HepG2 (cell line): ENCODE results near the gene COMMD10. TPM values are rescaled to one million over a fixed set of nuclear protein-coding genes. Genes with fewer than 3 reads are reported as not detected.

Experiments
- ATAD3A ChIP-seq: sonication (generic); formaldehyde crosslinking; IDR thresholded peaks from 2 replicates; pipeline ENCODE4 v1.4.0; 2020; ENCODE audit warnings: missing genetic modification reagents
- CEBPB ChIP-seq: IDR thresholded peaks from 2 replicates; pipeline ENCODE4 v1.6.1; 2011; ENCODE audit warnings: low read depth, low read length, improper control_type of control experiment, borderline replicate concordance
- JUND ChIP-seq: sonication (generic); formaldehyde crosslinking; IDR thresholded peaks from 2 replicates; pipeline ENCODE4 v1.8.0; 2022; ENCODE audit warnings: mild to moderate bottlenecking, missing genetic modification reagents
- MBD4 ChIP-seq: IDR thresholded peaks from 2 replicates; pipeline ENCODE4 v1.6.1; 2012; ENCODE audit warnings: low read length, inconsistent platforms, borderline replicate concordance
- NFRKB ChIP-seq: fragments of 450-650 bp; IDR thresholded peaks from 2 replicates; pipeline ENCODE4 v1.6.1; 2017
- STAG1 ChIP-seq: sonication (generic); formaldehyde crosslinking; IDR thresholded peaks from 2 replicates; pipeline ENCODE4 v1.4.0; 2020; ENCODE audit warnings: missing genetic modification reagents
- XBP1 ChIP-seq: sonication (generic); formaldehyde crosslinking; IDR thresholded peaks from 2 replicates; pipeline ENCODE4 v1.5.0; 2020; ENCODE audit warnings: missing genetic modification reagents
- ZNF10 ChIP-seq: sonication (generic); formaldehyde crosslinking; IDR thresholded peaks from 2 replicates; pipeline ENCODE4 v1.4.0; 2020; ENCODE audit warnings: mild to moderate bottlenecking, low read depth, missing genetic modification reagents, borderline replicate concordance
- ZNF446 ChIP-seq: sonication (generic); formaldehyde crosslinking; IDR thresholded peaks from 2 replicates; pipeline ENCODE4 v1.5.0; 2020; ENCODE audit warnings: mild to moderate bottlenecking, missing genetic modification reagents
- polyA plus RNA-seq, 8 experiments: library from polyadenylated mRNA; depleted of rRNA in 3 of 8; stranded (reverse) in 7 of 8; unstranded in 1 of 8; fragments of >200 nt; fragmentation: Illumina TruSeq in 4 of 8; extraction: Trizol in 4 of 8; gene quantifications; 2 replicates each; pipeline versions ENCODE4 v1.2.1 to v1.2.3, GENCODE V29; 2011 to 2016; ENCODE audit warnings: low read depth in 4 of 8, missing spikeins in 1 of 8, mixed read lengths in 1 of 8; ENCODE audit not compliant: insufficient read depth in 1 of 8
- total RNA-seq, 5 experiments: library from RNA; depleted of rRNA; stranded (reverse); fragments of >200 nt; fragmentation: Illumina TruSeq; extraction: Trizol; gene quantifications; 2 replicates each; pipeline ENCODE4 v1.2.3, GENCODE V29; 2016; ENCODE audit warnings: low read depth in 1 of 5
- TF ChIP-seq, protein P1 (sequence below): sonication (generic); formaldehyde crosslinking; IDR thresholded peaks from 2 replicates; pipeline ENCODE4 v1.8.0; 2022; ENCODE audit warnings: mild to moderate bottlenecking, missing genetic modification reagents, moderate library complexity
- TF ChIP-seq, protein P2 (sequence below): sonication (generic); formaldehyde crosslinking; IDR thresholded peaks from 2 replicates; pipeline ENCODE4 v1.4.0; 2020; ENCODE audit warnings: missing genetic modification reagents
- TF ChIP-seq, protein P3 (sequence below): sonication (generic); formaldehyde crosslinking; IDR thresholded peaks from 2 replicates; pipeline ENCODE4 v1.4.0; 2020; ENCODE audit warnings: missing genetic modification reagents

The COMMD10 gene
- total and polyA plus RNA-seq, 2 of the 13 experiments (the other 11 are each of a cell fraction or from before 2014, with no cell fraction given) = 16.9 to 39.3 TPM

DNA sequence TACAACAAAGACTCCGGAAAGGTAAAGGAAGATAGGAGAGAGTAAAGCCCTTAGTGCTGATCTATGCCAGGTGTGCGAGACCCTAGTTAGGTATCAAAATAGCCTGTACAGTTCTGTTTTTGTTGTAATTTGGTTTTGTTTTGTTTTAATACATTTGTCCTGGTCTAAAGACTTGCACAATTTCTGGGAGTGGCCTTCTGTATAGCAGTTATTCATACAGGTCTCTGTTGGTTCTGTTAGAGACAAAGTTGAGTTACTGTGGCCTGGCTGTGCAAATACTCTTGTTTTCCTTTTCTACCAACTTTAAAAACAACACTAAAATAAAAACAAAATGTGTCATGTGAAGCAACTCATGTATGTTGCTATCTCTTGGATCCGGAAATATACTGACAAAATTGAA is 163.6 kb downstream of the COMMD10 start (continued):
- TF ChIP-seq, protein P1, sequence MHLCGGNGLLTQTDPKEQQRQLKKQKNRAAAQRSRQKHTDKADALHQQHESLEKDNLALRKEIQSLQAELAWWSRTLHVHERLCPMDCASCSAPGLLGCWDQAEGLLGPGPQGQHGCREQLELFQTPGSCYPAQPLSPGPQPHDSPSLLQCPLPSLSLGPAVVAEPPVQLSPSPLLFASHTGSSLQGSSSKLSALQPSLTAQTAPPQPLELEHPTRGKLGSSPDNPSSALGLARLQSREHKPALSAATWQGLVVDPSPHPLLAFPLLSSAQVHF (CRISPR knock-in tag) = no peak
- no peak for TF ChIP-seq XBP1
- TF ChIP-seq, protein P2, sequence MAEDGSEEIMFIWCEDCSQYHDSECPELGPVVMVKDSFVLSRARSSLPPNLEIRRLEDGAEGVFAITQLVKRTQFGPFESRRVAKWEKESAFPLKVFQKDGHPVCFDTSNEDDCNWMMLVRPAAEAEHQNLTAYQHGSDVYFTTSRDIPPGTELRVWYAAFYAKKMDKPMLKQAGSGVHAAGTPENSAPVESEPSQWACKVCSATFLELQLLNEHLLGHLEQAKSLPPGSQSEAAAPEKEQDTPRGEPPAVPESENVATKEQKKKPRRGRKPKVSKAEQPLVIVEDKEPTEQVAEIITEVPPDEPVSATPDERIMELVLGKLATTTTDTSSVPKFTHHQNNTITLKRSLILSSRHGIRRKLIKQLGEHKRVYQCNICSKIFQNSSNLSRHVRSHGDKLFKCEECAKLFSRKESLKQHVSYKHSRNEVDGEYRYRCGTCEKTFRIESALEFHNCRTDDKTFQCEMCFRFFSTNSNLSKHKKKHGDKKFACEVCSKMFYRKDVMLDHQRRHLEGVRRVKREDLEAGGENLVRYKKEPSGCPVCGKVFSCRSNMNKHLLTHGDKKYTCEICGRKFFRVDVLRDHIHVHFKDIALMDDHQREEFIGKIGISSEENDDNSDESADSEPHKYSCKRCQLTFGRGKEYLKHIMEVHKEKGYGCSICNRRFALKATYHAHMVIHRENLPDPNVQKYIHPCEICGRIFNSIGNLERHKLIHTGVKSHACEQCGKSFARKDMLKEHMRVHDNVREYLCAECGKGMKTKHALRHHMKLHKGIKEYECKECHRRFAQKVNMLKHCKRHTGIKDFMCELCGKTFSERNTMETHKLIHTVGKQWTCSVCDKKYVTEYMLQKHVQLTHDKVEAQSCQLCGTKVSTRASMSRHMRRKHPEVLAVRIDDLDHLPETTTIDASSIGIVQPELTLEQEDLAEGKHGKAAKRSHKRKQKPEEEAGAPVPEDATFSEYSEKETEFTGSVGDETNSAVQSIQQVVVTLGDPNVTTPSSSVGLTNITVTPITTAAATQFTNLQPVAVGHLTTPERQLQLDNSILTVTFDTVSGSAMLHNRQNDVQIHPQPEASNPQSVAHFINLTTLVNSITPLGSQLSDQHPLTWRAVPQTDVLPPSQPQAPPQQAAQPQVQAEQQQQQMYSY (CRISPR knock-in tag) = no peak
- no peak for TF ChIP-seq ATAD3A (CRISPR knock-in tag)
- no peak for TF ChIP-seq JUND
- TF ChIP-seq STAG1 = no peak
- no peak for TF ChIP-seq CEBPB
- TF ChIP-seq, protein P3, sequence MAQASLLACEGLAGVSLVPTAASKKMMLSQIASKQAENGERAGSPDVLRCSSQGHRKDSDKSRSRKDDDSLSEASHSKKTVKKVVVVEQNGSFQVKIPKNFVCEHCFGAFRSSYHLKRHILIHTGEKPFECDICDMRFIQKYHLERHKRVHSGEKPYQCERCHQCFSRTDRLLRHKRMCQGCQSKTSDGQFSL (CRISPR knock-in tag) = no peak
- TF ChIP-seq ZNF10 (CRISPR knock-in tag) = no peak
- TF ChIP-seq NFRKB = no peak
- TF ChIP-seq ZNF446 (CRISPR knock-in tag) = no peak
- no peak for TF ChIP-seq MBD4
